NCI-H2081 (cell line): ENCODE results near the gene JMJD1C.
"Not testable (repeated sequence)": the region's sequence is repeated elsewhere in the genome, so short reads cannot be mapped to it uniquely, and the experiment has no call there.

Experiments
- DNase-seq, 2 experiments: peaks; one replicate each; lab custom pipeline; 2025; lab: John Stamatoyannopoulos, UW

JMJD1C gene

DNA sequence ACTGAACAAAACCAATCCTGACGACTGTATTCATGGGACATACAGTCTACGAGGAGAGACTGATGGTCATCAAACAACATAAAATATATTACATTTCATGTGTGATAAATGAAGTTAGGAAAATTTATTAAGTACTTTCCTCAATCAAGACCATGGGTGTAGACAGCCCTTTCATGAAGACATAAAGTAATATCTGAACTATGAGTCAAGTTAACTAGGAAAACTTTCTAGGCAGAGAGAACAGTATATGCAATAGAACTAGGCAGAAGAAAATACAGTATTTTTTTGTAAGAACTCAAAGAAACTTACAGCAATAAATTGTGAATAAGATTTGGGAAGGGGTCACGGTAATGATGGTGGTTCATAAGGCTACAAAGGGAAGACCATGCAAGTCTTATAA lies 112.8 kb downstream of the JMJD1C start:
- DNase-seq = no peak

DNA sequence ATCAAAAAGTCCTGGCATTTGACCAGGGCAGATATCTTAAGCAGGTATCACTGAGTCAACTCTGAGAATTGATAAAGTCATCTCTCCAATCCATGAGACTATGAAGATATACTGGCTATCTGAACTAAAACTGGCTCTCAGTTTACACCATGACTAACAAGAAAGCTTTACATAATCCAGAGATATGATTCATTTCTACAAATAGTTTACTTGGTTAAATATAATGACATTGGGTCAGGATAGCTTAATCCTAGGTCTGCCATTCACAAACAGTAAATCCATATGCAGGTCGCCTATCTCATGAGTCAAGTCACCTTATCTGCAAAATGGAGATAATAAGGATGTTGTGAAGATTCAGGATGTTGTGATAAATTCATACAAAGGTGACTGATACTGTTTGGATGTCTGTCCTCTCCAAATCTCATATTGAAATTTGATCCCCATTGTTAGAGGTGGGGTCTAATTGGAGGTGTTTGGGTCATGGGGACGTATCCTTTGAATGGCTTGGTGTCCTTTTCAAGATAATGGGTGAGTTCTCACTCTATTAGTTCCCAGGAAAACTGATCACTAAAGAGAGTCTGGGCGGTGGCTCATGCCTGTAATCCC lies 117.4 kb downstream of the JMJD1C start:
- no peak for DNase-seq

DNA sequence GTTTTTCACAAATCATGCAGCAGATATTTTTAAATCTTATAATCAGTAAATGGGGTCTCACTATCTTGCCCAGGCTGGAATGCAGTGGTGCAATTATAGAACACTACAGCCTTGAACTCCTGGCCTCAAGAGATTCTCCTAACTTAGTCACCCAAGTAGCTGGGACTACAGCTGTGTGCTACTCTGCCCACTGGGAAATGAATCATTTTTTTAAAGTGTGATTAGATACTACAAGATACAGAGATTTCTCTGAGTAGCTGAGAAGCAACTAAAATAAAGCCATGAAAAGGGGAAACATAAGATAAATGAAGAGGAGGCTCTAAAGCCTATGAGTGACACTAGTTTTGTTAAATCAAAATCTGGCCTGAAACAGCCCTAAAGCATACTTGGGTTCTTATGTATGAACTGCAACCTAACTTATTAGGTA lies 119.7 kb downstream of the JMJD1C start:
- DNase-seq = no peak

DNA sequence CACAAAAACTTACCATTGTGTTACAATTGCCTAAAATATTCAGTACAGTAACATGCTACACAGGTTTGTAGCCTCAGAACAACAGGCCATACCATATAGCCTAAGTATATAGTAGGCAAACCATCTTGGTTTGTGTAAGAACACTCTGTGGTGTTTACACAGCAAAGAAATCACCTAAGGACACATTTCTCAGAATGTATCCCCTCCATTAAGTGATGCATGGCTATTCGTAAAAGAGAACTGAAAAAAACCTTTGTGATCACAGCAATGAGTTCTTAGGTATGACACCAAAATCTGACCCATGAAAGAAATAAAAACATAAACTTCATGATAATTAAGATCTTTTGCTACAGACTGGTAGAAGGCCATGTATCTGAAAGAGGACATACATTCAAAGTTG lies 121.5 kb downstream of the JMJD1C start:
- no peak for DNase-seq

DNA sequence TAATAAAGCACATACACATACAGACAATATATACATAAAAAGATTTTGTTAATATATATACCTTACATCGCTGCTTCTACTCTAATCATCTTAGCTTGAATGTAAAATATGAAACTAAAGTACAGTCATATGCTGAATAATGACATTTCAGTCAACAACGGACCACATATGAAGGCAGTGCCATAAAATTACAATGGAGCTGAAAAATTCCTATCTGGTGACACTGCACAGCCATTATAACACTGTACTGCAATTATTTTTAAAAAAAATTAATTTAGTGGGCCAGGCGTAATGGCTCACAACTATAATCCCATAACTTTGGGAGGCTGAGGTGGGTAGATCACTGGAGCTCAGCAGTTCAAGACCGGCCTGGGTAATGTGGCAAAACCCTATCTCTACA lies 122.3 kb downstream of the JMJD1C start:
- DNase-seq = no peak

DNA sequence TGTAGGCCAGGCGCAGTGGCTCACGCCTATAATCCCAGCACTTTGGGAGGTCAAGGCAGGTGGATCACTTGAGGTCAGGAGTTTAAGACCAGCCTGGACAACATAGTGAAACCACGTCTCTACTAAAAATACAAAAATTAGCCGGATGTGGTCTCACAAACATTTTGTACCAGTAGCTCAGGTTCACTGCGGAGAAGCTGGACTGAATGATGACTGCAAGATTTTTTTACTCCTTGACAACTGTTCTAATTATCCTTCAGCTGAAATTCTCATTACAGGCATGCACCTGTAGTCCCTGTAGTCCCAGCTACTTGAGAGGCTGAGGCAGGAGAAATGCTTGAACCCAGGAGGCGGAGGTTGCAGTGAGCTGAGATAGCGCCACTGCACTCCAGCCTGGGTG lies 126.1 kb downstream of the JMJD1C start:
- DNase-seq = not testable (repeated sequence)

DNA sequence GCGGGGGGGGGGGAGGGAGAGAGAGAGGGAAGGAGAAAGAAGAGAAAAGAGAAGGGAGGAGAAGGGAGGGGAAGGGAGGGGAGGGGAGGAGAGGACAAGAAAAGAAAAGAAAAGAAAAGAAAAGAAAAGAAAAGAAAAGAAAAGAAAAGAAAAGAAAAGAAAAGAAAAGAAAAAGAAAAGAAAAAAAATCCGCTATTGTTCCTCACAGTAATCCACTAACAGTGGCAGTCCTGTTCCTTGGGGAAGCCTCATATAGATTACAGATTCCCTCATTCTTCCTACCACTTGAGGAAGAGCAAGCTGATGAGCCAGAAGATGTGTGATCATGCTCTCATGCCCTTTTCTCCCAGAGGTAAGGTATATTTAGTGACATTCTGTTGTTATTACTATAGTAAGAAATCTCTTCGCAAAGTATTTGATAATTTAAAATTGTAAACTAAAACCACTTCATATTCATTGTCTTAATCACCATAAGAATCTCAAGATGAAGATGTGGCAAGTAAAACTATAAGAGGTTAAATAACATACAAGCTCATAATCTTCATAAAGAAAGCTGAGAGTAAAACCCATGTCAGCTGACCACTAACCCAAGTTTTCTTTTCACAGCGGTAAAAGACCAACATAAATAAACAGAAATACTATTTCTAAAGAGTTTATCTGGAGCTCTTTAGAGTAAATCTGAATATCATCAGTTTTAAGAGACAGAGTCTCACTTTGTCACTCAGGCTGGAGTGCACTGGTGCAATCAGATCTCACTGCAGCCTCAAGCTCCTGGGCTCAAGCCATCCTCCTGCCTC lies 128.1 kb downstream of the JMJD1C start:
- DNase-seq = no peak

DNA sequence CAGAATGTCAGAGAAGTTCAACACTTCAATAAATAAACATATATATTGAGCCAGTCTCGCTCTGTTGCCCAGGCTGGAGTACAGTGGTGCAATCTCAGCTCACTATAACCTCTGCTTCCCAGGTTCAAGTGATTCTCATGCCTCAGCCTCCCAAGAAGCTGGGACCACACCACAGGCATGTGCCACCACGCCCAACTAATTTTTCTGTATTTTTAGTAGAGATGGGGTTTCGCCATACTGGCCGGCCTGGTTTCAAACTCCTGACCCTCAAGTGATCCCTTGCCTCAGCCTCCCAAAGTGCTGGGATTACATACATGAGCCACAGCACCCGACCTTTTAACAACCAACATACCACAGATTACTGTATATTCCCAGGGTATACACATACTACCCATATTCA lies 134.2 kb downstream of the JMJD1C start:
- DNase-seq = no peak

DNA sequence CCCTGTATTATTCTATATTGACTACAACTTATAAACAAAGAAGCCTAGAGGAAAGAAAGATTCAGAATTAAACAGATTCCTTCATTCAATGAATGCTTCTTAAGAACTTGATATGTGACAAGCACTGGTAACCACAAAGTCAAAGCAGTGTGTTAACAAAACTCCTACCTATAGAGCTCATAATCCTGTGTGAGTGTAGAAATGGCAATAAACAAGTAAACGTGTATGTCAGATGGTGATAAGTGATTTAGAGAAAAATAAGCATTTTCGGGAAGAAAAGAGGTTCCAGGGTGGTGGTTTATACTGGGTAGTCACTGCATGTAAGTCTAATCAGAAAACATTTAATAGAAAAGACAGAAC lies 141.3 kb downstream of the JMJD1C start:
- no peak for DNase-seq

DNA sequence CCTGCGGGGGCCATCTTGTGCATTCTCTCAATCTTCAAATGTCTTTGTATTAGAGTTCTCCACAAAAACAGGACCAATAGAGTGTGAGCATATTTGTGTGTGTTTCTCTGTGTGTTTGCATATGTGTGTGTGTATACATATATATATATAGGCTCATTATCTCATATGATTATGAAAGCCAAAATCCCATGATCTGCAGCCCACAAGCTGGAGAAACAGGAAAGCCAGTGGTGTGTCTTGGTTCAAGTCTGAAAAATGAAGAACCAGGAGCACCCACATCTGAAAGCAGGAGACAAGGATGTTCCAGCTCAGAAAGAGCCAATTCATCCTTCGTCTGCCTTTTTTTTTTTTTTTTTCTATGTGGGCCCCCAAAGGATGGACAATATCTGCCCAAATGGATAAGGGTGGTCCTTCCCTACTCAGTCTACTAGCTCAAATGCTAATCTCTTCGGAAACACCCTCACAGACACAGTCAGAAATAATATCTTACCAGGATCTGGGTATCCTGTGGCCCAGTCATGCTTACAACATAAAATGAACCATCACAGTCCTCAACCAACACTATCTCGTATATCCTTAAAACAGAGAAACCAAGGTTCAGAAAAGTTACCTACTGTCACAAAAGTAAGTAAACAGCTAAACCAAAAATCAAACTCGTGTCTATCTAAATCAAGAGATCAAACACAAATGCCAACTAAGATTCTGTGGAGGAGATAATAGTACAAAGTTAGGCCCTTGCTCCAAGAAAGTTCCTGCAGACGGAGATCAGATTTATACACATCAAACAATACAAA lies 141.9 kb downstream of the JMJD1C start:
- no peak for DNase-seq

DNA sequence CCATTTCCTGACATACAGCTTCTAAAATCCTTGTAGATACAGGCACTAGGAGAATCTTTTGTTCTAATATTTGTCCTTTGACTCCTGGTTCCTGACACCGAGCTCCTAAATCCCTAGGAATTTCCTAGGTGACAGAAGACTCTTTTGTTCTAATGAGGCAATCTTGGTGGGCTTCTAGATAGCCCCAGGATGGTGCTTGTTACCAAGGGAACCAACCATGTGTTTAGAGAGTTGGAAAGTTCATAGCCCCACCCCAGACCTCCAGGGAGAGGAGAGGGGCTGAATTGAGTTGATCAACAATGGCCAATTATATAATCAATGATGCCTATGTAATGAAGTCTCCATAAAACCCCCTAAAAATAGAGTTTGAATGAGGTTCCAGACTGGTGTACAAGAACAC lies 145.1 kb downstream of the JMJD1C start:
- DNase-seq = no peak

DNA sequence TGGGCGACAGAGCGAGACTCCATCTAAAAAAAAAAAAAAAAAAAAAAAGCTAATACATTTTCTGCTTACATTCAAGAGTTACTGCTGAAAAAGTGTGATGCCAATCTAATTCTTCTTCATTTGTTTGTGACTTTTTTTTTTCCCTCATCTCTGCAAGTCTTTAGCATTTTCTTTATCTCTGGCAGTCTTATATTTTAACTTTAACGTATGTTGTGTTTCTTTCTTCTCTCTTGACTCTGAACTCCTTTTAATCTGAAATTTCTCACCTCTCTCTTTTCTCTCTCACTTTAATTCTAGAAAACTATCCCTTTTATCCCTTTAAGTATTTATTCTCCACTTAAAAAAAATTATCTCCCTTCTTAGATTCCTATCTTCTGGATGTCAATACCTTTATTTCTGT lies 146.5 kb downstream of the JMJD1C start:
- no peak for DNase-seq

DNA sequence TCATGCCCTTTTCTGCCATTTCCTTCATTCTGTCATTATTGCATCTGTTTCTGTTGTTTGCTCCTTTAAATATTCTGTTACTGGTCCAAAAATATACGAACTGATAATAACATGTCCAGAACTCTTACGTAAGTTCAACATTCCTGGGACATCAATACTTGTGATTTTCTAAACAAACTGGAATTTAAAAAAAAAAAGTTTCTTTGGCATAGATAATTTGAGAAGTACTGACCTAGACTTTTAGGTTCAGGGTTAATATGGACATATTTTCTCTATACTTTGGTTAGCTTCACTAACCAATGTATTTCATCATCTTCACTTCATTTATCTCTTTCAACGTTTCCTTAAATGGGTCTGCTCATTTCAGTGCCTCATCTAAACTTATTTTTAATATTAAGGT lies 147.3 kb downstream of the JMJD1C start:
- DNase-seq = no peak

DNA sequence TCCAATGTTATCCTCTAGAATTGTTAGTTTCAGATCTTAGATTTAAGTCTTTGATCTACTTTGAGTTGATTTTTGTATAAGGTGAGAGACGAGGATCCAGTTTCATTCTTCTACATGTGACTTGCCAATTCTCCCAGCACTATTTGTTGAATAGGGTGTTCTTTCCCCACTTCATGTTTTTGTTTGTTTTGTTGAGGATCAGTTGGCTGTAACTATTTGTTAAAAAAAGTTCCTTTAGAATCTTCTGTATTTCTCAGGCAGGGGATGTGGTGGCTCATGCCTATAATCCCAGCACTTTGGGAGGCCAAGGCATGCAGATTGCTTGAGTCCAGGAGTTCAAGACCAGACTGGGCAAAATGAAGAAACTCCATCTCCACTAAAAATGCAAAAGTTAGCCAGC lies 151.8 kb downstream of the JMJD1C start:
- DNase-seq = no peak

DNA sequence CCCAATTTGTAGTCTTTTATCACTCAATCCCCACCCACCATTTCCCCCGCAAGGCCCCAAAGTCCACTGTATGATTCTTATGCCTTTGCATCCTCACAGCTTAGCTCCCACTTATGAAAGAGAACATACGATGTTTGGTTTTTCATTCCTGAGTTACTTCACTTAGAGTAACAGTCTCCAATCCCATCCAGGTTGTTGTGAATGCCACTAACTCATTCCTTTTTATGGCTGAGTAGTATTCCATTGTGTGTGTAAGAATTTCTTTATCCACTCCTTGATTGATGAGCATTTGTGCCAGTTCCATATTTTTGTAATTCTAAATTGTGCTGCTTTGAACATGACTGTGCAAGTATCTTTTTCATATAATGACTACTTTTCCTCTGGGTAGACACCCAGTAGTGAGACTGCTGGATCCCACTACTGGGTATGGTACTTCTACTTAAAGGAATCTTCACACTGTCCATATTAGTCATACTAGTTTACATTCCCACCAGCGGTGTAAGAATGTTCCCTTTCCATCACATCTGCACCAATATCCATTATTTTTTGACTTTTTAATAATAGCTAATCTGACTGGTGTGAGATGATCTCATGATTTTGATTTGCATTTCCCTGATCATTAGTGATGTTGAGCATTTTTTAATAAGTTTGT lies 152.6 kb downstream of the JMJD1C start:
- no peak for DNase-seq

DNA sequence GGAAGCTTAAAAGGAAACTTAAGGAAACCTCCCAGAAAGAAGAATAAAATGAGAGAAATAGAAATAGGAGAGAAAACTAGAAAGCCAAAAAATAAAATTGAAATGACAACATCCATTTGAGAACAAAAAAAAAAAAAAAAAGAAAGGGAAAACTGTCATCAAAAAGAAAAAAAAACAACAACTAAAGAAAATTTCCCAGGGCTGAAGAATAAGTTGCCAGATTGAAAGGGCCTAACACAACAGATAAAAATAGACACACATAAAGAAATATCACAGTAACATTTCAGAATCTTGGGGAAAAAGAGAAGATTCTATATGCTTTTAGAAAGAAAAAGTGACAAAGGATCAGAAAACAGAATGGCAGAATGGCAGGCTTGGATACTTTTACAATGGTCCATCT lies 157.1 kb downstream of the JMJD1C start:
- no peak for DNase-seq

DNA sequence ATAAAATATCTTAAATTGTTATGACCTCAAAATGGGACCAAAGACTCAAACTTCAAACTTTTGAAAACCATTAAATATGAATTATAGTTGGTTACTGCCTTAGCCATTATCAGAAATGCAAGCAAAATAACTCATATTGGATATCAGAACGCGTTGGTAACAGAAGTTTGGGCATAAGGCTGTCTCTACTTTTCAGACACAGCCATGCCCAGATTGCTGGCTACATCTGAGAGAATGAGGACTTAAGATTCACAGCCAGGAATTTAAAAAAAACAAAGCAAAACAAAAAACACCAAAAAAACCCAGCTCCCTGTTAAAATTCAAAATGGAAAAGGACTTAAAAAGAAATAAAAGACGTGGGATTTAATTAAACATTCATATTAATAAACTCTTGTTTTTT lies 161.6 kb downstream of the JMJD1C start:
- no peak for DNase-seq

DNA sequence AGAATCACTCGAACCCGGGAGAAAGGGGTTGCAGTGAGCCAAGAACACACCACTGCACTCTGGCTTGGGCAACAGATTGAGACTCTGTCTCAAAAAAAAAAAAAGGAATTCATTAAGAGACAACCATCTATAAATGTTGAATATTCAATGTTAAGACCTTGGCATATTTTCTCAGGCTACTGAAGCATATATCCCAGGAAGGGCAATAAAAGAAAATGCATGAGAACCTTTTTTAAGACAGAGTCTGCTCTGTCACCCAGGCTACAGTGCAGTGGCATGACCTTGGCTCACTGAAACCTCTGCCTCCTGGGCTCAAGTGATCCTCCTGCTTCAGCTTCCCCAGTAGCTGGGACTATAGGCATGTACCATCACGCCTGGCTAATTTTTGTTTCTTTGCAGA lies 165.0 kb downstream of the JMJD1C start:
- no peak for DNase-seq

DNA sequence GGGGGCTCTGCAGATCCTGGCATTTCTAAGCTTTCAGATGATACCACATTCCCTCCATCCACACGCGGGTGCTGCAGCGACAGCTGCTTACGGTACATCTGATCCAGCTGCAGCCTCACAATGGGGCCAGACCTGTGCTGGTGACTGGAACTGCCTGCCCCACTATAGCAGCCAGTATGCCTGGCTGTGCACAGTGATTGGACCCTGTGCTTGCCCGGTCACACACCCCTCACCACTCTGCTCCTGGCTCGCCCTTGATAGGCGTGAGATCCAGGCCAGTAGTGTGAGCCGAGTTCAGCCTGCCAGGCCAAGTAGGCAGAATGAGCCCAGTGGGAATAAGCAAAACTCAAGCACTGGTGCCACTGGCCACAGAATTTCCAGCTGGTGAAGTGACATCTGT lies 167.8 kb downstream of the JMJD1C start:
- no peak for DNase-seq

DNA sequence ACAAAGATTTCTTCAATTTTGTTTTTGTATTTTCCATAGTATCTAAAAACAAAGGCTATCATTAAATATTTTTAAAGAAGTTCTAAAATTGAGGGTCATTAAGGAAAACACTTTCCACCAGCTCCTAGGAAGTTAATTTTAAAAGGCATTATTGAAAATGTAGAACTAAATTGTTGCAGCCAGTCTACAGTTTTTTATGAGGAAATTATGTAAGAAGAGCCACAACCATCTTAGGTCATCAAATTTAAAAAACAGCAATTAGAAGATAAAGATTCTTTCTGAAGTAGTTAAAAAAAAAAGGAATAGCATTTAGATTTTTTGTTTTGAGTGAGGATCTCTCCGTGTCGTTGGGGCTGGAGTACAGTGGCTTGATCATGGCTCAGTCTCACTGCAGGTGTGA lies 171.0 kb downstream of the JMJD1C start:
- no peak for DNase-seq

DNA sequence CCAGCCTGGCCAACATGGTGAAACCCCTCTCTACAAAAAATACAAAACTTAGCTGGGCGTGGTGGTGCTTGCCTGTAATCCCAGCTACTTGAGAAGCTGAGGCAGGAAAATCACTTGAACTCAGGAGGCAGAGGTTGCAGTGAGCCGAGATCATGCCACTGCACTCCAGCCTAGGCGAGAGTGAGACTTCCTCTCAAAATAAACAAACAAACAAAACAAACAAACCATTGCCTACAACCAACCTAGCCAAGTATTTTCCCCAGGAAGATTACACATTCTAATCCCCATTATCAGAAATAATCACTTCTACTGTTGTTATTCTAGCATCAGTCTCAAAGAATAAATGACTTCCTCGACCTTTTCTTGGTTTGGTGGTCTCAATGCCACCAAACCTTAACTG lies 172.9 kb downstream of the JMJD1C start:
- DNase-seq = not testable (repeated sequence)

DNA sequence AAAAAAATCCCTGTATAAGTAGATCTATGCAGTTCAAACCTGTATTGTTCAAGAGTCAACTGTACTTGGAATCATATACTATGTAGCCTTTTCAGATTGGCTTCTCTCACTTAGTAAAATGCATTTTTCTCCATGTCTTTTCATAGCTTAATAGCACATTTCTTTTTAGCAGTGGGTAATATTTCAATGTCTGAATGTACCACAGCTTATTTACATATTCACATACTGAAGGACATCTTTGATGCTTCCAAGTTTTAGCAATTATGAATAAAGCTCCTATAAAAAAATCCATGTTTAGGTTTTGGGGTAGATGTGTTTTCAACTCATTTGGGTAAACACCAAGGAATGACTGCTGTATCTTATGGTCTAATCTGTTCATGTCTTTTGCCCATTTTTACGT lies 177.6 kb downstream of the JMJD1C start:
- DNase-seq = no peak
